Activated CD8-positive, alpha-beta memory T cell treated with anti-CD3 and anti-CD28 coated beads for 1 hour (primary cell): Measurements from ENCODE around the gene CREBBP.
"Not testable (repeated sequence)": the region's sequence is repeated elsewhere in the genome, so short reads cannot be mapped to it uniquely, and the experiment has no call there.

Experiments used
- DNase-seq, 2 donors: peaks; one replicate each; pipeline ENCODE4 v3.0.0-alpha.2; 2020; ENCODE audit warnings: low read depth in 1 of 2; ENCODE audit errors: extremely low read depth in 1 of 2

CREBBP gene

DNA sequence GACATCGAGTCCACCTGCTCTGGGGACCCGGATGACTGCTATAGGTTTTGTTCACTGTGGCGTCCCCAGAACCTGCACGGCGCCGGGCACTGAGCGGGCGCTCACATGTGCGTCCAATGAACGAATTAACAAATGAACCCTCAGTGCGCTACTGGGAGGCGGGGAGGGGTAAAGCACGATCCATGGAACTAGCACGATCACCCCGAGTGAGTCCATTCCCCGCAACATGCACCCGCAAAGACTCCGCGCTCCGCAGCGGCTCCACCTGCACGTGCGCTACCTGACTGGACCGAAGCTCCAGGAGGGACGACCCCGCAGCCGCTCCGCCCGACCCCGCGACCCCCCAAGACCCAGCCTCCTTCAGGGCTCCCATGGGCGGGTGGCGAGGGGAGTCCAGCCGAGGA is 163.7 kb downstream of the CREBBP start:
- DNase-seq, result peak in 1 of 2 donors; percentile 2

DNA sequence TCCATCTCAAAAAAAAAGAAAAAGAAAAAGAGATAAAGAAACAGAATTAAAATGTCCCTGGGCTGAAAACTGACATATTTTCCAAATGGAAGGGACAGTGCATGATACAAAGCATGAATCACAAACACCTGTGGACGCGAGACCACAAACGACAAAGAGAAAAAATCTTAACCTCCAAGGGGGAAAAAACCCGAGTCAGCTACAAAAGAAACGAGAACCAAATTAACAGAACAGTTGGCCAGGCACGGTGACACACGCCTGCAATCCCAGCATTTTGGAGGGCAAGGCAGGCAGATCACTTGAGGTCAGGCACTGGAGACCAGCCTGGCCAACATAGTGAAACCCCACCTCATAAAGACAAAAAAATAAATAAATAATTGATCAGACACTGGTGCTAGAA is 165.1 kb downstream of the CREBBP start:
- DNase-seq, result no peak

DNA sequence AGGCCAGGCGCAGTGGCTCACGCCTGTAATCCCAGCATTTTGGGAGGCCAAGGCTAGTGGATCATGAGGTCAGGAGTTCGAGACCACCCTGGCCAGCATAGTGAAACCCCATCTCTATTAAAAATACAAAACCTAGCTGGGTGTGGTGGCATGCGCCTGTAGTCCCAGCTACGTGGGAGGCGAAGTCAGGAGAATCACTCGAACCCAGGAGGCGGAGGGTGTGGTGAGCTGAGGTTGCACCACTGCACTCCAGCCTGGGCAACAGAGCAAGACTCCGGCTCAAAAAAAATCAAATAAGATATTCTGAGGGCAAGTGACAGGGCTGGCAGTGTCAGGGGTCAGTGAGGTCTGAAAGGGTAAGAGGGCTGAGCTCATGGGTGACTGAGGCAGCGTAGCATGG is 166.1 kb downstream of the CREBBP start:
- not testable (repeated sequence) for DNase-seq

DNA sequence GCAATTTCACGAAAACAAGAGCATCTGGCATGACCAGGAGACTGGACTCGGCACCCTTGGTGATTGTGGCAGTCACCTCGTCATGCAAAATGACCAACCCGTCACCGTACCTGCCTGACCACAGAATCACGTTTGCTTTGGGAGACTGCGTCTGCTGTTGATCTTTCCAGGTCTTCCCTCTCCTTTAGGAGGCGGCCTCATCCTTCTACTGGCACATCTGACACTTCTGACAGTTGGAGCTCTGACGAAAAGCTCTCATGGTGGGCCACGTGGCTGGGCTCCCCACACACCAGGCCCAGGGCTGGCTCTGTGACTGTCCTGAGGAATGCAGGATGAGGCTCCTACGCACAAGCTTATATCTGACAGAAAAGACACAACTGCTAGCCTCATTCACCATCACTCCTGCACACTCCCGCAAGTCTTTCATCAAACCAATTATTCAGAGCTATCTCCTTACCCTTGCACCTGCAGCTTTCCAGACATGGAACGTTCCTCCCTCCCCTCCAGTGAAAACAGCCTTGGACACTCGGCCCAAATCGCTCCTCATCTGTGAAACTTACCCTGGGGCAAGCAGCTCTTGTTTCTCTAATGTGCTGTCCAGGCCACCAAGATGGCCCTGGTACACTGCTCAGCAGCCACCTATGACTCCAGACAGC is 166.8 kb downstream of the CREBBP start:
- no peak for DNase-seq

DNA sequence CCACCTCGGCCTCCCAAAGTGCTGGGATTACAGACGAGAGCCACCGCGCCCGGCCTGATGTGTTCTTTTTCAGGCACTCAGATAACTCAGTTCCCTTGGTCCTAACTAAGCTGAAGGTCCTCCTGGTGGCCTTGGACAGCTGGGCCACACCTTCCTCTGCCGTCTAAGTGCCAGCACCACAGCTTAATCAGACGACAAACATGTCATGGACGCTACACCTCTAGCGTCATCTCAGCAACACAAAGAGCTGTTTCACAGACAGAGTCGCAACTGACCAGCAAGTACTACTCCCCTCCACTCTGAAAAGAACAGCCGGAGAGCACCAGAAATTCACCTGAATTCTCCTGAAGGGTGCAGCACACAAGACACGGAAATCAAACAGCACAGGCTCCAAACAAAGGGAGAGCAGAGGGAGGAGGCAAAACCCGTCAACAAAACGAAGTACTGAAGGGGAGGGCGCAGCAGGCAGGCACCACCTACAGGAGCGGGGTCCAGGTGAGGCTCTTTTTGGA is 167.6 kb downstream of the CREBBP start:
- DNase-seq, result no peak

DNA sequence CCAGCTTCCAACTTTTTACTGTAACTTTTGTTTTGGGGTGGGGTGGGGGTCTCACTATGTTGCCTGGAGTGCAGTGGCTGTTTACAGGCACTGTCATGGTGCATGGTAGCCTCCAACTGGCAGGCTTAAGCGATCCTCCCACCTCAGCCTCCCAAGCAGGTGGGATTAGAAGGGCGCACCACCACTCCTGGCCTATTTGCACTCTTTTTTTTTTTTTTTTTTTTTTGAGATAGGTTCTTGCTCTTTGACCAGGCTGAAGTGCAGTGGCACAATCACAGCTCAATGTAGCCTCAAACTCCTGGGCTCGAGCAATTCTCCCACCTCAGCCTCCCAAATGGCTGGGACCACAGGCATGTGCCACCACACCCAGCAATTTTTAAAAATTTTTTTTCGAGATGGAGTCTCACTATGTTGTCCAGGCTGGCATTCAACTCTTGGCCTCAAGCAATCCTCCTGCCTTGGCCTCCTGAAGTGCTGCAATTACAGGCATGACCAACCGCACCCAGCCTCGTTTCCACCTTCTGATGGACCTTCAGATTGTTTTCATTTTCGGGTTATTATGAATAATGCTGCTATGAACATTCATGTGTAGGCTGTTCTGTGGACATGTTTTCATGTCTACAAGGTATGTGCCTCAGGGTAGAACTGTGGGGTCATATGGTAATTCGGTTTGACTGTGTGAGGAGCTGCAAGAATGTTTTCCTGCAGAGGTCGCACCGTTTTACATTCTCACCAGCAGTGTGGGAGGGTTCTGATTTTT is 174.1 kb downstream of the CREBBP start:
- no peak for DNase-seq

DNA sequence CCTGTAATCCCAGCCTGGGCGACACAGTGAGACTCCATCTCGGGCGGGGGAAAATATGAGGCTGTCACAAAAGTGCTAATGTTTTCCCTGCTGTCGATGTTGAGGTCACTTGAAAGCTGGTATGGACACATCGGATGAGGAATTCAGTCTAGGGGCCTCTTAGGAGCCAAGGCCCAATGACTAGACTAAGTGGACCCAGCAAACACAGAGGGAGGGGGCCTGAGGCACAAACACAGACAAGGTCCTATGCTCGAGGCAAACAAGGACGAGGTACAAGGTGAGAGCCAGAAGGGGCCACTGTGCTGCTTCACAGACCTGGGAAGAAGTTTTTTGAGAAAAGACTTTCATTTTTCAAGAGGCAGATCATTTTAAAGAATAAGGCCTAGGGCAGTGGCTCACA is 178.4 kb downstream of the CREBBP start:
- DNase-seq, result no peak

DNA sequence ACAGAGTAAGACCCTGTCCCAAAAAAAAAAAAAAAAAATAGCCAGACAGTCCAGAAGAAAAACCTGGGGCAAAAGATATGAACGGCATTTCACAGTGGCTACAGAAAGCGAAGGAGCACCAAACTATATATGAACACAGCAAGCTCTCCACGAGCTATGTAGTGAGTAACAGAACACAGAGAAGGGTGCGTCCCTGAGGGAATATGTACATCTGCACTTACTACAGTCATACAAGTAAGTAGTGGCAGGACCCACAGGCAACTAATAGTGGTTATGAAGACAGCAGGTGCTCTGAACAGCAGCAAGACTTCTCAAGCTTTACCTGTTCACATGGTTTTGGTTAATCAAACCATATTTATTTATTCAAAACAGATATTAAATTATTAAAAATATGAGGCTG is 179.0 kb downstream of the CREBBP start:
- DNase-seq, result no peak

DNA sequence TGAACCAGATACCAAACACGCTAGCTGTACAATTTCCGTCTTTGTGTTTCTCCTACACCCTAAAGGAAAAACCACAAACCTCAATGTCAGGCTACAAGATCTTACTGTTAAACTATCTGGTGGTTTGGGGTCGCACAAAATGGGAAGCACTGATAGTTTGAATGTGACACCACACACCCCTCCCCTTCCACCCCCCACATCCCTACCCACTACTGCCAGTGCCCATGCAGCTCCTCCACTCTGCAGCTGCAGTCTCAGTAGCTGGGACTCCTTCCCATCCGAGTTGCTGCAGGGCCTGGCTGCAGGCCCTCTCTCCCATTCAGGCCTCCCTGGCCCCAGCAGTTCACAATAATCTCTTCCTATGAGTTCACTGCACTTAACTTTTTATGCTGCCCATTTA is 181.6 kb downstream of the CREBBP start:
- no peak for DNase-seq

DNA sequence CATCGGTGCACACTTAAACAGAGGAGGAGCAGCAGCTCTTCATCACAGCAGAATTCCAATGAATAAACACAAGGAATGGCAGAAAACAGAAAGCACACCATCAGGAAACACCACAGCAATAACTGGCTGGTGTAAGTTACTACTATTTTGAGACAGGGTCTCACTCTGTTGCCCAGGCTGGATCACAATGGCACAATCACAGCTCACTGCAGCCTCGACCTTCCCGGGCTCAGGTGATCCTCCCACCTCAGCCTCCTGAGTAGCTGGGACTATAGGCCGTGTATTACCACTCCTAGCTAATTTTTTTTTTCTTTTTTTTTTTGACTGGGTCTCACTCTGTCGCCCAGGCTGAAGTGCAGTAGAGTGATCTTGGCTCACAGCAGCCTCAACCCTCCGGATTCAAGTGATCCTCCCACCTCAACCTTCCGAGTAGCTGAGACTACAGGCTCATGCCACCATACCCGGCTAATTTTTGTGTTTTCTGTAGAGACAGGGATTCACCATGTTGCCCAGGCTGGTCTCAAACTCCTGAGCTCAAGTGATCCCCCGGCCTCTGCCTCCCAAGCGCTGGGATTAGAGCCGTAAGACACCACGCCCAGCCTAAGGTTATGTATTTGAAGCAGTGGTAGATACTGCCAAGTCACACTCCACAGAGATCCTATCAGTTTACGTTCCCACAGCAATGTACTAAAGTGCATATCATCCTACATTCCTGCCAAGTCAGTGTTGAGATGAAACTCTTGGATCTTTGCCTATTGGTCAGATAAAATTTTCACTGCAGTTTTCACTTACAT is 183.9 kb downstream of the CREBBP start:
- no peak for DNase-seq

DNA sequence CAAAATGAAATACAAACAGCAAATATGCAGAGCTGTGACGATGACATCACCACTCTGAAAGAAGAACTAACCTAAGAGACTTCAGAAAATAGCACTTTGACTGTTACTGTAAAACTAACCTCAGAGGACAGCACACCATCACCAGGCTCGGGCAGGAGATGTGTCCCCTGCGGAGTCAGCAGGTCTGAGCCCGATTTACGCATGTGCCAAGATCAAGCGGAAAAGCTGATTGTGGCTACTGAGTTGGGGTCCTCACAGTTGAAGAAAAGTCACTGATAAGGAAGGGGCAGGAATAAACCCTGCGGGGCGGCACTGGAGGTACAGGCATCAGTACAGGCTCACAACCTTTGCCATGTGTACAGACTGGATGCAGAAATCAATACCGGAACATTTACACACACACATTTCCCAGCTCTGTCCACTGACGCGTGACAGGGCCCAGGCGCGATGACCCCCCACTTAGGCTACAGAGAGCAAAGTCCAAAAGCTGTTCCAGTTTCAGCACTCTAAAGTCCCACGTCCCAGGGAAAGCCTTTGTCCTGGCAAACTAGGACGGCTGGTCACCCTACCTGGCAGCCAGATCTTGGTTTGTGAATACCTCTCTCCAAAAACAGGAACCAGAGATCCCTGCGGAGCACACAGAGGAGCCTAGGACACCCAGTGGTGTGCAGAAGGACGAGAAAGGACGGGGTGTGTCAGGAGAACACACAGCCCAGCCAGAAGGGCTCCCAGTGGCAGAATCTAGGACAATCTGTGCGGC is 184.7 kb downstream of the CREBBP start:
- no peak for DNase-seq

DNA sequence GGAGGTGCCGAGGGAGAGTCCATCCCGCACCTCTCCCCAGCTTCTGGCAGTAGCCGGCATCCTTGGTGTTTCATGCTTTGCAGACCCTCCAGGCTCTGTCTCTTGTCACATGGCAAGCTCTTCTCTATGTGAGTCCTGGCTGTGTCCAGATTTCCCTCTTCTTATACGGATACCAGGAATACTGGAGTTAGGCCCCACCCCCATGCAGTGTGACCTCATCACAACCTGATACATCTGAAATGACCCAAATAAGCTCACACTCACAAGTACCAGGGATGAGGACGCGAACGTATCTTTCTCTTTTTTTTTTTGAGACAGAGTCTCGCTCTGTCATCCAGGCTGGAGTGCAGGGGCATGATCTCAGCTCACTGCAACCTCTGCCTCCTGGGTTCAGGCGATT is 186.5 kb downstream of the CREBBP start:
- no peak for DNase-seq

DNA sequence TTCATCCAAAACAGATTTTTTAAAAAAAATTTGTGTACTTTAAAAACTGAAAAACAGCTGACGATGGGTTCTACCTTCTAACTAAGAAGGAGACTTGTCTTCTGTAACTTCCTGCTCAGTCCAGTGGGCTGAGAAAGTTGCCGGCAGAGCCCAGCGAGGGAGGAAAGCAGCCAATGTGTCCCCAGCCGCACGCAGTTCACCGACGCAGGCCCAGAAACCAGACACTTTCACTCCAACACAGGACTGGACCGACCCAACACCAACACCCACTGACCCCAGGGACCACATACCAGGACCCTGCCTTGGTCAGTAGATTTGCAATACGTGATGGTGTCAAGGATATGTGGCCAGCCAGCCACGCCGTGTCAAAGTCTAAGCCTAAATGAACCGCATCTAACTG is 188.8 kb downstream of the CREBBP start:
- DNase-seq, result no peak

DNA sequence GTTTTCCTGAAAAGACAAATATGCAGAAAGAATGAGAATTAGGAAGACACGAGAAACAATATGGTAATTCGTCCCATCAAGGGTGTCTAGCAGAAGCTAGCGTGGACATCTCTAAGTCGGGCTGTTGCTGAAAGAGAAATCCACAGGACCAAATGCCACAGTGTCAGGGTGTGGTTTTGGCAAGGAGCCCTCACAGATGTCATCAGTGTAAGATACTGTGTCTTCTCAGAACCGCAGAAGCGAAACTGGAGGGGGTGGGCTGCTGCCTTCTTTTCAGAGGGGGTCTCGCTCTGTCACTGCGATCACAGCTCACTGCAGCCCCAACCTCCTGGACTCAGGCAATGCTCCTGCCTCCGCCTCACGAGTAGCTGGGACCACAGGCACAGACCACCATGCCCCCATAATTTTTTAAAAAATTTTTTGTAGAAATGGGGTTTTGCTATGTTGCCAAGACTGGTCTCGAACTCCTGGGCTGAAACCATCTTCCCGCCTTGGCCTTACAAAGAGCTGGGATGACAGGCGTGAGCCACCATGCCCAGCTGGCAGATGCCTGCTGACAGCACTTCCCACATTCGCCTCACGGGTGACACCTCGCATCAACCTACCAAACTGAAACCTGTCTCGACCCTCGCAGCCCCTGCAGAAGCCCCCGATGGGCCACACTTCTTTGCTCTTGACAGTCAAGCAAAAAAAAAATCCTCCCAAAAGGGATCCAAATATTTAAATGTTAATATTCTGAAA is 189.4 kb downstream of the CREBBP start:
- no peak for DNase-seq

DNA sequence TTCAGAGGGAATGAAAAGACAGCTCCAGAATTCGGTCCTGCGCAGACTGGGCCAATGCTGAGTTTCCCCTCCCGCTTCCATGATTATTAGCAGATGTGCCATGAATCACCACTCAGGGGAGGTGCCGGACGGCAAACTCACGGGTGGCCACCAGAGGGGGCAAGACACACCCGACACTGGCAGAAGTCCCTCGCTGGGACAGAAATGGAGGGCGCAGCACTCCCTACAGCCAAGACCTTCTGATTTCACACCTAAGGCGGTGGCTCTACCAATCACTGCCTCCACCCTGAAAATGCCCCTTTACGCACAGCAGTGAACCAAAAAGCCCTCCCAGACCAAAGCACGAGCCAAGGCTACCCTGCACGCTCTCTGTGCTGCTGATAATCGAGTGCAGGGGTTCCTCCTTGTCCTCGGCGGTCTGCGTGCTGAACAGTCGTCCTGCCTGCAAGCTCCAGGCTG is 190.0 kb downstream of the CREBBP start:
- DNase-seq, result peak; percentile 56 to 74

DNA sequence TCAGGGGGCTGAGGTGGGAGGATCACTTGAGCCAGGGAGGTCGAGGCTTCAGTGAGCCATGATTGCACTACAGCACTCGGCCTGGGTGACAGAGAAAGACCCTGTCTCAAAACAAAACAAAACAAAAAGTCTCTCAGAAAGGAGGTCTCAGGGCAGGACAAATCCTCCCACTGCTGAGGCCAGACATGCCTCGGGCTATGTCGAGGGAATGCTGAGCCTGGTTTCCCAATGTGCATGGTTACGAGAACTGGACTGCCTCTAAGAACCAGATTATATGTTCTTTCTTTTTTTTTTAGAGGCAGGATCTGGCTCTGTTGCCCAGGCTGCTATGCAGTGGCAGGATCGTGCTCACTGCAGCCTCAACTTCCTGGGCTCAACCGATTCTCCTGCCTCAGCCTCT is 190.8 kb downstream of the CREBBP start:
- DNase-seq, result no peak

DNA sequence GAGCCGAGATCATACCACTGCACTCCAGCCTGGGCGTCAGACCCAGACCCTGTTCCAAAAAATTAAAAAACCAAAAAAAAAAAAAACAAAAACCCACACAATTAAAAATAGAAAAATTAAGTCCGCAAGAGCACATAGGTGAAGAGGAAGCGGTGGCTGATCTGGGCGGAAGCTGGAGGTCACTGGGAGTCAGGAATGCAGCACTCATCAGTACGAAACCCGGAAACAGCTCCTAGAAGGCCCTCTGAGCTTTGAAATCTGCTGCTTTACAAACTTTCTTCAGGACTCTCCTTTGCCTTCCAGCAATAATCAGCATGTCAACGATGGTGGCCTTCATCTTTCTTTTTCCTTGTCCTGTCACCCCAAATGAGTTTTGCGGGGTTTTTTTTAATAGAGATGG is 192.7 kb downstream of the CREBBP start:
- no peak for DNase-seq

DNA sequence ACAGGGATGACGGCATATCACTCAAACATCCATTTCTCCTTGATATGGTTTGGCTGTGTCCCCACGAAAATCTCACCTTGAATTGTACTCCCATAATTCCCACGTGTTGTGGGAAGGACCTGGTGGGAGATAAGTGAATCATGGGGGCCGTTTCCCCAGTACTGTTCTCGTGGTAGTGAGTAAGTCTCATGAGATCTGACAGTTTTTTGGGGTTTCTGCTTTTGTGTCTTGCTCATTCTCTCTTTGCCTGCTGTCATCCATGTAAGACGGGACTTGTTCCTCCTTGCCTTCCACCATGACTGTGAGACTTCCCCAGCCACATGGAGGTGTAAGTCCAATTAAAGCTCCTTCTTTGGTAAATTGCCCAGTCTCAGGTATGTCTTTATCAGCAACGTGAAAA is 193.5 kb downstream of the CREBBP start:
- no peak for DNase-seq

DNA sequence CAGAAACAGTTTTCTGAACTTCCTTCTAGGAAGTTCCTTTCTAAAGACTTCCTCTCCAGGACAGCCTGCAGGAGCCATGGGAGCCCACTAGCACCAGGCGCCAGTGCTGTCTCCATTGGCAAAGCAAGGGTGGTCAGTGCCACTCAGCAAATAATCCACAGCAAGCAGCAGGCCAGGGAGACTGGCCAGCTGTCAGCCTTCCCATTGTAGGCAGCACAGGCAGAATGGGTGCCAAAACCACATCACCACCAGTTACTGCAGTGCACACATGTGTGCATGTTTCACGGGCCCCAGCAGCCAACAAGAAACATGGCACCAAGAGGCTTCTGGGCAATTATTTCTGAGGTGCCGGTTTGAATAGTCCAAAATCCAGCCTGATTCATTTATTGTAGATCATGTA is 199.3 kb downstream of the CREBBP start:
- DNase-seq, result no peak

DNA sequence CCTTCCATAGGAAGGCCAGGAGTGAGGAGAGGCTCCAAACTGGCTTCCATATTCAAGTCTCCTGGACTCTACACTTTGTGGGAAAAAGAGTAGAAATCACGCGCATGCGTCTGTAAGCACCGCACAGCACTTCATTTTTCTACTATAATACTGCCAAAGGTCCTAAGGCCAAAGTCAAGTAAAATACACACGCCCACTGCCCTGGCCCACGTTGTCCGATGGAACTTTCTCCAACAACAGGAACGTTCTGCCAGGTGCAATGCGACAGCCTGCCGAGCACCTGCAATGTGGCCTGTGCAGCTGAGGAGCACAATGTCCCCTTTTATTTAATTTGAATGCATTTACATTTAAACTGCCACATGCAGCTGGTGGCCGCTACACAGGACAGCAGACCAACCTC is 202.5 kb downstream of the CREBBP start:
- DNase-seq, result no peak
